ENCODE measurements around the gene PARP8.

Gene PARP8

DNA sequence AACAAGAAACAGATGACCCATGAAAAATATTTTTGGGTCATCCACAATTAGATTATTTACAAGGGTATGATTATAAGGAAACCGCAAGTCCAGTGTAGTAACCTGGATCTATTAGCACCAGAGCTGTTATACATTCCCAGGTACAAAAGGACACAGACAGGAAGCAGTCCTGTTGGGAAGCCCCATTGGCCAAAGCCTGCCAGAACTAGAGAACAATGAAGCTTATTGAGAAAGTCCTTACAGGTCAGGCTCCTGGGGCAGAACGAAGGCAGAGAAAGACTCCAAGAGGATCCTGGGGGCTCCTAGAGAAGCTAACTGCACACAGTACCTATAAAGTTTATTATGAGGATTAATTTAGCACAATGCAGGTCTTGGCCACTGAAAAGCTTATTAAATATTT is 169.9 kb downstream of the PARP8 start:
- TF ChIP-seq, protein P1, sequence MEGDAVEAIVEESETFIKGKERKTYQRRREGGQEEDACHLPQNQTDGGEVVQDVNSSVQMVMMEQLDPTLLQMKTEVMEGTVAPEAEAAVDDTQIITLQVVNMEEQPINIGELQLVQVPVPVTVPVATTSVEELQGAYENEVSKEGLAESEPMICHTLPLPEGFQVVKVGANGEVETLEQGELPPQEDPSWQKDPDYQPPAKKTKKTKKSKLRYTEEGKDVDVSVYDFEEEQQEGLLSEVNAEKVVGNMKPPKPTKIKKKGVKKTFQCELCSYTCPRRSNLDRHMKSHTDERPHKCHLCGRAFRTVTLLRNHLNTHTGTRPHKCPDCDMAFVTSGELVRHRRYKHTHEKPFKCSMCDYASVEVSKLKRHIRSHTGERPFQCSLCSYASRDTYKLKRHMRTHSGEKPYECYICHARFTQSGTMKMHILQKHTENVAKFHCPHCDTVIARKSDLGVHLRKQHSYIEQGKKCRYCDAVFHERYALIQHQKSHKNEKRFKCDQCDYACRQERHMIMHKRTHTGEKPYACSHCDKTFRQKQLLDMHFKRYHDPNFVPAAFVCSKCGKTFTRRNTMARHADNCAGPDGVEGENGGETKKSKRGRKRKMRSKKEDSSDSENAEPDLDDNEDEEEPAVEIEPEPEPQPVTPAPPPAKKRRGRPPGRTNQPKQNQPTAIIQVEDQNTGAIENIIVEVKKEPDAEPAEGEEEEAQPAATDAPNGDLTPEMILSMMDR (conservative IDR thresholded peaks at IDR 0.05; ENCODE audit: low read depth, low read length): no peak
- DNase-seq (ENCODE audit: low read depth): no peak

DNA sequence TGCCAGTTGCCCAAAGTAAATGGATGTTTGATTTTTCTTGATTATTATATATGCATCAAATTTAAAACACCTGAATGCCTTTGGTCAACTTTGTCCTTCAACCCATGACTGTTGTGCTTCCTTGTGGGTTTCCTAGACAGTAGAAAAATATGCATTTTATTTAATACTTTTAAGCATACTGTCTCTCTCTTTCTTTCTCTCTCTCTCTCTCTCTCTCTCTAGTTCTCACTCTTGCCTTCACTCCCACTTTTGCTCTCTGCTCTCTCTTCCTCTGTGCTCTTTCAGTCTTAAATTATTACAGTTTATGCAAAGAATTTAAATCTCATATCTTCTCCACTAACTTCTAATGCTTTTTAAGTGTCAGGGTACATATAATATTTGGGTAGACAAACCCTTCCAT is 173.0 kb downstream of the PARP8 start:
- DNase-seq (ENCODE audit: low read depth): no peak
- H3K4me3 ChIP-seq (ENCODE audit: low read length): no peak overlapping the region
- TF ChIP-seq, protein P1 (conservative IDR thresholded peaks at IDR 0.05; ENCODE audit: low read depth, low read length): no peak

More for the DNA sequence above, 169.9 kb downstream of the PARP8 start:
- no peak overlapping the region for H3K4me3 ChIP-seq (ENCODE audit: low read length)

DNA sequence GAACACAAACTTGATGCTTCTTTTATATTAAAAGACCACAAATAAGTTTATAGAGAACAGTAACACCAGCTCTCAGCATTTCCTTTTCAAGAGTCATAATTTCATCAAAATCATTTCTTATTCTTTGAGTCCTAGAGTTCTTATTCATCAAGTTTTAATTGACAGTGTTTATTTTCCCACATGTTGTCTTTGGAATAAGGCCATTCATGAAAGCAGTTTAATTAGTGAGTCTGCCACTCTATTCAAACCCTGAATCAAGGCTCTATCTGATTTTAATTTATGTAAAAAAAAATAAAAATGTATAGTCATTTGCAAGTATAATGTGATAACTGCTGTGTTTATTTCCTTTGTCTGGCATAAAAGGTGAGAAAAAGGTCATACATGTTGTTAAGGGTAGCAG is 176.7 kb downstream of the PARP8 start:
- DNase-seq (ENCODE audit: low read depth): no peak
- TF ChIP-seq, protein P1 (conservative IDR thresholded peaks at IDR 0.05; ENCODE audit: low read depth, low read length): no peak
- H3K4me3 ChIP-seq (ENCODE audit: low read length): no peak overlapping the region

DNA sequence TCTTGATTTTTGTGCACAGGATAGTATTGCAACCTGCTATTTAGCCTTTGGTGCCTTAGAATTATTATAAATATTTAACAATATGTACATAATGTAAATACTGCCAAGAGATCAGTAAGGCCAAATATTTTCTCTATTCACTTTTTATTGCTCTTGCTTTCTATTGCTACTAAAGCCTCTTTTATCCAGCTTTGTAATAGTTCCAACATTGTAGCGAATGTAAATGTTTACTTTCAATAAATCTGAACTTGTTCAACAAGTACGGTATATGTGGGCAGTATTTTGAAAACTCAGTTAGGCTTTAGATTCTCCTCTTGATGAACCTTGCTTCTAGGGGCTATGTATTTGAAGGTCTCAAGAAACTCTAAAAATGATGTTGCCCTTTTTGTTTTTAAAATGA is 179.8 kb downstream of the PARP8 start:
- DNase-seq (ENCODE audit: low read depth): no peak
- no peak overlapping the region for H3K4me3 ChIP-seq (ENCODE audit: low read length)
- TF ChIP-seq, protein P1 (conservative IDR thresholded peaks at IDR 0.05; ENCODE audit: low read depth, low read length): no peak

DNA sequence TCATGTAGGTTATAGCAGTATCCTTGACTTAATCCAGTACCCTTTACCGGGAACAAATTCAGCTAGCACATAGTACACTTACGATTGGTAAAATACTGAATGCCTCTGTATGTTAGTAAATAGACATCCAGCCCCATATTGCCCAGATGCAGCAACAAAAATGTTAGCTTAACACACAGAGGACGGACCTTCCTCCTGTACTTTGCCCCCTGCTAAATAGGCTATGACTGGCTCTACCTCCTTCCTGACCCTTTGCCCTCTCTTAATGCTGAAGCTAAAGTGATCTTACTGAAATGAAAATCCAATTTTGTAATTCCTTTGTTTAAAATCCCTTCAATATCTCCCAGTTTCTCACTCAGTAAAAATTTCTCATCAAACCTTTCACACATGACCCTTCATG is 183.1 kb downstream of the PARP8 start:
- TF ChIP-seq, protein P1 (conservative IDR thresholded peaks at IDR 0.05; ENCODE audit: low read depth, low read length): no peak
- H3K4me3 ChIP-seq (ENCODE audit: low read length): no peak overlapping the region
- DNase-seq (ENCODE audit: low read depth): no peak

DNA sequence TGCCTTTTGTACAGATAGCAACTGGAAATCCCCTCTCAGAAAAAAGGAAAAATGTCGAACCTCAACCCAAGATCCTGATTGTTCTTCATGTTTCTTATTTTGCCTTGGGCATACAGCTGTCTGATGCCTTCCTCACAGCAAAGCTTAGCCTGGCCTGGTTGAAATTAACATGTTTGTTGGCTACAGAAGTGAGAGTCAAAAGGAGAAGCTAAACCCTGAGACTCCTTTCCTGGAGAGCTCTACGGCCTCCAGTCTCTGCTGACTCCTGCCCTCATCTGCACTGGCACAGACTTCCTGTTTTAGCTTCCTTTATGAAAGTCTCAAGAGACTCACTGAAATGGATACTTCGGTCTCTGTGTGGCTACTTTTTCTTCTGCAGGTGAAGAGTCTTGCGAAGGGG is 186.7 kb downstream of the PARP8 start:
- H3K4me3 ChIP-seq (ENCODE audit: low read length): no peak overlapping the region
- TF ChIP-seq, protein P1 (conservative IDR thresholded peaks at IDR 0.05; ENCODE audit: low read depth, low read length): no peak
- DNase-seq (ENCODE audit: low read depth): no peak

DNA sequence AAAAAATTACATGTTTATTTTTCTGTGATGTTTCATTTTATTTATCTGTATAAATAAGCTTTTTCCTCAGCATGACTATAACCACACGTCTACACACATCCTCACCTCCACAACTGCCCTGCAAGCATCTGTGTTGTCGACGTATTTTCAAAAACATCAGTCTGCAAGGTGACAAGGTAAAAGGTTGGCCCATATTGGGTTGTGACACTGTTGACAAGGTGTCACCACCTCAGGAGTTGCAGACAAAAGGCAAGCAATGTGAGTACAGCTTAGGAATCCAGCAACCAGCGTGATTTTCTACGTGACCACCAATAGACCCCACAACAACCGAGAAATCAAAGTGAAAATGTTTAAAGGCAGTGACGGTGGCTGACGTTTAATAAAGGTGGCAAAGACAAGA is 187.6 kb downstream of the PARP8 start:
- no peak for DNase-seq (ENCODE audit: low read depth)
- H3K4me3 ChIP-seq (ENCODE audit: low read length): no peak overlapping the region
- TF ChIP-seq, protein P1 (conservative IDR thresholded peaks at IDR 0.05; ENCODE audit: low read depth, low read length): no peak

Measured in retinal pigment epithelial cell (primary cell).